ENCODE results near the gene CAMK4. TPM values are rescaled to one million over a fixed set of nuclear protein-coding genes. Genes with fewer than 3 reads are reported as not detected.

The CAMK4 gene
- total RNA-seq, 1 donor from 2014 or later, result 49.5 TPM

GRCh38 chr5:111422747-111423720, 198.8 kb downstream of the CAMK4 start:
- Mint-ChIP-seq H3K36me3 (ENCODE audit: low read depth) (peaks cover 40% of the 10 kb centered on the region), H3K27me3 (no peaks in the 10 kb centered on the region), H3K27ac (no peak overlapping the region), H3K9me3 (peaks cover 13% of the 10 kb centered on the region), H3K4me3 (no peak overlapping the region), H3K4me1 (peaks cover 2% of the 10 kb centered on the region)
- DNase-seq, result no peak
- intact Hi-C loops (cut with micrococcal nuclease), result no loop called here

- H3K27ac Mint-ChIP-seq, result no peak overlapping the region
- peaks cover 46% of the 10 kb centered on the region for H3K36me3 Mint-ChIP-seq (ENCODE audit: low read depth)
- no peaks in the 10 kb centered on the region for H3K27me3 Mint-ChIP-seq
- intact Hi-C loops (cut with micrococcal nuclease), result no loop called here
- no peak for DNase-seq
- no peak overlapping the region for H3K4me3 Mint-ChIP-seq
- H3K9me3 Mint-ChIP-seq, result peaks cover 12% of the 10 kb centered on the region
- peaks cover 2% of the 10 kb centered on the region for H3K4me1 Mint-ChIP-seq
Observed at GRCh38 chr5:111425205-111425604, 201.0 kb downstream of the CAMK4 start.

GRCh38 chr5:111427762-111428161, 203.6 kb downstream of the CAMK4 start:
- Mint-ChIP-seq H3K4me3 (no peak overlapping the region), H3K36me3 (ENCODE audit: low read depth) (peaks cover 44% of the 10 kb centered on the region), H3K27me3 (no peaks in the 10 kb centered on the region), H3K27ac (no peak overlapping the region), H3K4me1 (peaks cover 18% of the 10 kb centered on the region), H3K9me3 (peaks cover 13% of the 10 kb centered on the region)
- intact Hi-C loops (cut with micrococcal nuclease), result no loop called here
- DNase-seq, result no peak

- Mint-ChIP-seq H3K27me3 (no peaks in the 10 kb centered on the region), H3K9me3 (peaks cover 8% of the 10 kb centered on the region), H3K4me1 (peaks cover 20% of the 10 kb centered on the region), H3K27ac (no peak overlapping the region), H3K4me3 (no peak overlapping the region), H3K36me3 (ENCODE audit: low read depth) (peaks cover 30% of the 10 kb centered on the region)
- DNase-seq, result no peak
- intact Hi-C loops (cut with micrococcal nuclease), result no loop called here
Observed at GRCh38 chr5:111432883-111433536, 208.8 kb downstream of the CAMK4 start.

- intact Hi-C loops (cut with micrococcal nuclease), result no loop called here
- no peak for DNase-seq
- Mint-ChIP-seq H3K27me3 (no peaks in the 10 kb centered on the region), H3K4me3 (no peak overlapping the region), H3K4me1 (peaks cover 20% of the 10 kb centered on the region), H3K36me3 (ENCODE audit: low read depth) (peaks cover 24% of the 10 kb centered on the region), H3K27ac (no peak overlapping the region), H3K9me3 (peaks cover 6% of the 10 kb centered on the region)
Observed at GRCh38 chr5:111434800-111435199, 210.6 kb downstream of the CAMK4 start.

- Mint-ChIP-seq H3K9me3 (no peaks in the 10 kb centered on the region), H3K27ac (no peak overlapping the region), H3K27me3 (no peaks in the 10 kb centered on the region), H3K36me3 (ENCODE audit: low read depth) (peaks cover 14% of the 10 kb centered on the region), H3K4me3 (no peak overlapping the region), H3K4me1 (peaks cover 3% of the 10 kb centered on the region)
- DNase-seq, result no peak
- intact Hi-C loops (cut with micrococcal nuclease), result no loop called here
Observed at GRCh38 chr5:111439473-111440075, 215.4 kb downstream of the CAMK4 start.

GRCh38 chr5:111447099-111447498, 222.9 kb downstream of the CAMK4 start:
- no peak for DNase-seq
- Mint-ChIP-seq H3K4me3 (no peak overlapping the region), H3K27ac (no peak overlapping the region), H3K27me3 (no peaks in the 10 kb centered on the region), H3K36me3 (ENCODE audit: low read depth) (peaks cover 31% of the 10 kb centered on the region), H3K9me3 (no peaks in the 10 kb centered on the region), H3K4me1 (peaks cover 3% of the 10 kb centered on the region)
- intact Hi-C loops (cut with micrococcal nuclease), result no loop called here

- peaks cover 3% of the 10 kb centered on the region for H3K4me1 Mint-ChIP-seq
- no peak overlapping the region for H3K27ac Mint-ChIP-seq
- intact Hi-C loops (cut with micrococcal nuclease), result no loop called here
- no peak for DNase-seq
- H3K4me3 Mint-ChIP-seq, result no peak overlapping the region
- no peaks in the 10 kb centered on the region for H3K9me3 Mint-ChIP-seq
- H3K36me3 Mint-ChIP-seq (ENCODE audit: low read depth), result peaks cover 35% of the 10 kb centered on the region
- no peaks in the 10 kb centered on the region for H3K27me3 Mint-ChIP-seq
Observed at GRCh38 chr5:111447822-111448221, 223.6 kb downstream of the CAMK4 start.

- Mint-ChIP-seq H3K9me3 (no peaks in the 10 kb centered on the region), H3K4me3 (no peak overlapping the region), H3K36me3 (ENCODE audit: low read depth) (peaks cover 31% of the 10 kb centered on the region), H3K27me3 (no peaks in the 10 kb centered on the region), H3K27ac (peak overlapping the region; percentile 53), H3K4me1 (no peaks in the 10 kb centered on the region)
- intact Hi-C loops (cut with micrococcal nuclease), result no loop called here
- DNase-seq, result no peak
Observed at GRCh38 chr5:111453295-111453694, 229.1 kb downstream of the CAMK4 start.

- Mint-ChIP-seq H3K36me3 (ENCODE audit: low read depth) (peaks cover 31% of the 10 kb centered on the region), H3K27me3 (no peaks in the 10 kb centered on the region), H3K4me3 (no peak overlapping the region), H3K4me1 (no peaks in the 10 kb centered on the region), H3K27ac (peak overlapping the region; percentile 53), H3K9me3 (no peaks in the 10 kb centered on the region)
- intact Hi-C loops (cut with micrococcal nuclease), result no loop called here
- DNase-seq, result no peak
Observed at GRCh38 chr5:111453747-111454146, 229.6 kb downstream of the CAMK4 start.

- Mint-ChIP-seq H3K9me3 (no peaks in the 10 kb centered on the region), H3K27me3 (no peaks in the 10 kb centered on the region), H3K27ac (no peak overlapping the region), H3K4me3 (no peak overlapping the region), H3K36me3 (ENCODE audit: low read depth) (peaks cover 31% of the 10 kb centered on the region), H3K4me1 (no peaks in the 10 kb centered on the region)
- intact Hi-C loops (cut with micrococcal nuclease), result no loop called here
- no peak for DNase-seq
Observed at GRCh38 chr5:111454198-111454622, 230.0 kb downstream of the CAMK4 start.

GRCh38 chr5:111454776-111455175, 230.6 kb downstream of the CAMK4 start:
- H3K27me3 Mint-ChIP-seq, result no peaks in the 10 kb centered on the region
- H3K36me3 Mint-ChIP-seq (ENCODE audit: low read depth), result peaks cover 28% of the 10 kb centered on the region
- H3K27ac Mint-ChIP-seq, result no peak overlapping the region
- intact Hi-C loops (cut with micrococcal nuclease), result no loop called here
- H3K4me1 Mint-ChIP-seq, result no peaks in the 10 kb centered on the region
- no peaks in the 10 kb centered on the region for H3K9me3 Mint-ChIP-seq
- H3K4me3 Mint-ChIP-seq, result no peak overlapping the region
- DNase-seq, result no peak

- no peak overlapping the region for H3K4me3 Mint-ChIP-seq
- H3K4me1 Mint-ChIP-seq, result peaks cover 6% of the 10 kb centered on the region
- intact Hi-C loops (cut with micrococcal nuclease), result no loop called here
- peaks cover 32% of the 10 kb centered on the region for H3K9me3 Mint-ChIP-seq
- no peaks in the 10 kb centered on the region for H3K27me3 Mint-ChIP-seq
- no peak overlapping the region for H3K27ac Mint-ChIP-seq
- H3K36me3 Mint-ChIP-seq (ENCODE audit: low read depth), result peaks cover 42% of the 10 kb centered on the region
- no peak for DNase-seq
Observed at GRCh38 chr5:111461255-111461671, 237.1 kb downstream of the CAMK4 start.

GRCh38 chr5:111461934-111462333, 237.8 kb downstream of the CAMK4 start:
- peaks cover 38% of the 10 kb centered on the region for H3K9me3 Mint-ChIP-seq
- peaks cover 46% of the 10 kb centered on the region for H3K36me3 Mint-ChIP-seq (ENCODE audit: low read depth)
- no peak overlapping the region for H3K4me3 Mint-ChIP-seq
- no peak for DNase-seq
- H3K27ac Mint-ChIP-seq, result no peak overlapping the region
- no peaks in the 10 kb centered on the region for H3K27me3 Mint-ChIP-seq
- H3K4me1 Mint-ChIP-seq, result peaks cover 6% of the 10 kb centered on the region
- intact Hi-C loops (cut with micrococcal nuclease), result no loop called here

Measured in activated CD4-positive, alpha-beta T cell treated with anti-CD3 and anti-CD28 coated beads, Interleukin-2, amount 10 ng/mL, durations not matched to agents 24 days and 14 days (primary cell).